Measurements from ENCODE around the gene BEND5. TPM values are rescaled to one million over a fixed set of nuclear protein-coding genes. Genes with fewer than 3 reads are reported as not detected.

Gene BEND5
- total and polyA plus RNA-seq, 8 donors, result 1.0 to 48.2 (median 3.6) TPM

DNA sequence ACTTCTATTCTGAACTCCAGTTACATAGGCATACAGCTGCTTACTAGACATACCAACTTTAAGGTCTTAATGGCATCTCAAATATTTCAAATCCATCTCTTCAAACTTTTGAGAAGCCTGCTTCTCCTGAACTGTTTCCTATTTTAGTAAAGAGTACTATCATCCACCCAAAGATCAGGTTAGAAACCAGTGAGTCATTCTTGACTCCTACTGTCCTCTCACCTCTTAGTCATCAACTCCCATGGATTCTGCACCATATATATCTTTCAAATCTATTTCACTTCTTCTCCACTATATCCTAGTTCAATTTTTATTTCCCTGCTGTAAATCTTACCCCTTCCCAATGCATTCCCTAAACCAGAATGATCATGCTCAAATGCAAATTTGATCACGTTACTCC, 18.1 kb upstream of the BEND5 start:
- TF ChIP-seq EP300 (IDR thresholded peaks at IDR 0.05) (no peak), POLR2AphosphoS5 (IDR thresholded peaks at IDR 0.05) (no peak), POLR2A (IDR thresholded peaks at IDR 0.05) (no peak)
- TF ChIP-seq, protein P1, sequence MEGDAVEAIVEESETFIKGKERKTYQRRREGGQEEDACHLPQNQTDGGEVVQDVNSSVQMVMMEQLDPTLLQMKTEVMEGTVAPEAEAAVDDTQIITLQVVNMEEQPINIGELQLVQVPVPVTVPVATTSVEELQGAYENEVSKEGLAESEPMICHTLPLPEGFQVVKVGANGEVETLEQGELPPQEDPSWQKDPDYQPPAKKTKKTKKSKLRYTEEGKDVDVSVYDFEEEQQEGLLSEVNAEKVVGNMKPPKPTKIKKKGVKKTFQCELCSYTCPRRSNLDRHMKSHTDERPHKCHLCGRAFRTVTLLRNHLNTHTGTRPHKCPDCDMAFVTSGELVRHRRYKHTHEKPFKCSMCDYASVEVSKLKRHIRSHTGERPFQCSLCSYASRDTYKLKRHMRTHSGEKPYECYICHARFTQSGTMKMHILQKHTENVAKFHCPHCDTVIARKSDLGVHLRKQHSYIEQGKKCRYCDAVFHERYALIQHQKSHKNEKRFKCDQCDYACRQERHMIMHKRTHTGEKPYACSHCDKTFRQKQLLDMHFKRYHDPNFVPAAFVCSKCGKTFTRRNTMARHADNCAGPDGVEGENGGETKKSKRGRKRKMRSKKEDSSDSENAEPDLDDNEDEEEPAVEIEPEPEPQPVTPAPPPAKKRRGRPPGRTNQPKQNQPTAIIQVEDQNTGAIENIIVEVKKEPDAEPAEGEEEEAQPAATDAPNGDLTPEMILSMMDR (IDR thresholded peaks at IDR 0.05), result no peak
- DNase-seq, result no peak
- H3K27me3 ChIP-seq, result no peaks in the 10 kb centered on the region
- peaks cover 0 to 11% (median 0%) of the 10 kb centered on the region in 4 donors for H3K4me1 ChIP-seq
- no peak overlapping the region for H3K27ac ChIP-seq
- H3K9me3 ChIP-seq, result no peaks in the 10 kb centered on the region
- intact Hi-C loops (cut with DNase I; ENCODE audit: low total_unique reads), result no loop called here
- WGBS, 5 donors, result 0 to 44% (median 0%) methylated on average over 1 of the region's 1 CpG
- H3K4me3 ChIP-seq, result no peak overlapping the region
- H3K36me3 ChIP-seq, result no peaks in the 10 kb centered on the region

DNA sequence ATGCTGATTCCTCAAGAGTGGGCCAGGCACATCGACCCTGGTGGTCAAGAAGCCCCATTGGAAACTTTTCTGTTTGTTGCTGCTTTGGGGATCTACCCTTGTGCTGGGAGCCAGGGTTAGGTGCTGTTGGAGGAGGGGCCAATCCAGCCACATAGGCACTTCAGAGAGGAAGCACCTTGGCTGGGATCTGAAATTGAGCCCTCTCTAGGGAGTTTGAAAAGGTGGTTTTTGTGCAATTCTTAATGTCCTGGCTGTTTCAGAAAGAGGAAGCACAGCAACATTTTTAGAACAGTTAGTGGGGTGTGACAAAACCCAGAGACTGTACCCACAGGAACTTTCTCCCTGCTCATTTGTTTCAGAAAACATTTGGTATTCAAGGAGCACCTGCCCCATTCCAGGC, 17.2 kb upstream of the BEND5 start:
- Histone ChIP-seq H3K36me3 (no peaks in the 10 kb centered on the region), H3K27me3 (no peaks in the 10 kb centered on the region), H3K4me1 (peaks cover 0 to 16% (median 0%) of the 10 kb centered on the region in 4 donors), H3K4me3 (no peak overlapping the region), H3K9me3 (no peaks in the 10 kb centered on the region), H3K27ac (no peak overlapping the region)
- TF ChIP-seq POLR2A (IDR thresholded peaks at IDR 0.05) (no peak), EP300 (IDR thresholded peaks at IDR 0.05) (no peak), POLR2AphosphoS5 (IDR thresholded peaks at IDR 0.05) (no peak)
- TF ChIP-seq, protein P1 (IDR thresholded peaks at IDR 0.05), result no peak
- intact Hi-C loops (cut with DNase I; ENCODE audit: low total_unique reads), result no loop called here
- no peak for DNase-seq
- WGBS, 5 donors, result 44 to 70% (median 60%) methylated on average over 1 of the region's 1 CpG

DNA sequence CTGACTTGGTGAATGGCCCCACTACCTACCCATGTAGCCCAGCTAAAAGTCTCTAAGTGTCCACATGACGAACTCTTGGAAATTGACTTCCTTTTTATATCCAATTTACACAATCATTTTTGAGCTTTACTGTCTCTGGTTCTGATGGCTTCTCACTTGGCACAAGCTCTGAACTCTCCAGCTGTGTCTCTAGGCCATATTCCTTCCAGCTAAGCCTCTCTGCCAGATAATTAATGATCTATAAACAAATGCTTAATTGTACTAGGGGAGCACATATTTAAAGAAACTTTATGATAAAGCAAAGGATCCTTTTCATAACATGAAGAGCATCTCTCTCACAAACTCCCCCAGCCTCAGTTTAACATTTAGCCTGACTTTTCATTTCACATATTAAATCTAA, 16.3 kb upstream of the BEND5 start:
- Histone ChIP-seq H3K27me3 (no peaks in the 10 kb centered on the region), H3K9me3 (no peaks in the 10 kb centered on the region), H3K4me3 (no peak overlapping the region), H3K4me1 (peaks cover 0 to 16% (median 0%) of the 10 kb centered on the region in 4 donors), H3K27ac (no peak overlapping the region), H3K36me3 (no peaks in the 10 kb centered on the region)
- TF ChIP-seq EP300 (IDR thresholded peaks at IDR 0.05), result no peak
- TF ChIP-seq POLR2AphosphoS5 (IDR thresholded peaks at IDR 0.05), result no peak
- TF ChIP-seq POLR2A (IDR thresholded peaks at IDR 0.05), result no peak
- TF ChIP-seq, protein P1 (IDR thresholded peaks at IDR 0.05), result no peak
- WGBS, 5 donors, result 52 to 78% (median 63%) methylated on average over 1 of the region's 1 CpG
- intact Hi-C loops (cut with DNase I; ENCODE audit: low total_unique reads), result no loop called here
- no peak for DNase-seq

DNA sequence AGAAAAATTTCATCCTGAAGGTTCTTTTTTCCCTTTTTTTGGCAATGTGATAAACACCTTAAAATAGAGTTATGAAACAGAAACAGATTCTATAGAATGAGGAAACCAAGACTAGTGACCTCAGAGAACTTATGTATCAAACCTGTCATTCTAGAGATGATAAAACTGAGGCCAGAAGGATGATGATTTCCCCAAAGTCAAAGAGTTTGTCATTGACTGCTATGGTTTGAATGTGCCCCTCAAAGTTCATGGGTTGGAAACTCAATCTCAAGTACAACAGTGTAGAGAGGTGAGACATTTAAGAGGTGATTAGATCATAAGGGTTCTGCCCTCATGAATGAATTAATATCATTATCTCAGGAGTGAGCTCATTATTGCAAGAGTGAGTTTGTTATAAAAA, 13.7 kb upstream of the BEND5 start:
- H3K9me3 ChIP-seq, result no peaks in the 10 kb centered on the region
- H3K4me3 ChIP-seq, result no peak overlapping the region
- H3K27ac ChIP-seq, result no peak overlapping the region
- TF ChIP-seq EP300 (IDR thresholded peaks at IDR 0.05), result no peak
- TF ChIP-seq POLR2A (IDR thresholded peaks at IDR 0.05), result no peak
- TF ChIP-seq, protein P1 (IDR thresholded peaks at IDR 0.05), result no peak
- TF ChIP-seq POLR2AphosphoS5 (IDR thresholded peaks at IDR 0.05), result no peak
- no peaks in the 10 kb centered on the region for H3K27me3 ChIP-seq
- intact Hi-C loops (cut with DNase I; ENCODE audit: low total_unique reads), result no loop called here
- no peaks in the 10 kb centered on the region for H3K36me3 ChIP-seq
- no peak for DNase-seq
- peaks cover 0 to 16% (median 0%) of the 10 kb centered on the region in 4 donors for H3K4me1 ChIP-seq

Measured in stomach (tissue), 9 donors.